SU-DHL-6 (cell line): ENCODE measurements around the gene TMEM88.

Experiments
- H2AFZ ChIP-seq: fragments of 200-600 bp; sonication (generic); 2 replicates; pipeline ENCODE4 v1.6.1; 2014; ENCODE audit warnings: low read depth, mild to moderate bottlenecking, moderate library complexity, mixed read lengths, antibody characterized with exemption, low read length; ENCODE audit not compliant: severe bottlenecking
- H3F3A ChIP-seq: fragments of 200-600 bp; shearing (Covaris generic); 2 replicates; pipeline ENCODE4 v1.6.0; 2016; ENCODE audit warnings: antibody characterized with exemption, mild to moderate bottlenecking; ENCODE audit not compliant: insufficient read depth
- H3K27ac ChIP-seq: fragments of 200-600 bp; sonication (generic); 2 replicates; pipeline ENCODE4 v1.5.1; 2016; ENCODE audit warnings: low read depth, mild to moderate bottlenecking, low read length, moderate library complexity, mixed read lengths
- H3K27me3 ChIP-seq: fragments of 200-600 bp; sonication (generic), shearing (Covaris generic); 2 replicates; pipeline ENCODE4 v1.6.0; 2014; ENCODE audit warnings: mild to moderate bottlenecking, low read length
- H3K36me3 ChIP-seq: fragments of 200-600 bp; sonication (generic); 2 replicates; pipeline ENCODE4 v1.6.1; 2014; ENCODE audit warnings: mild to moderate bottlenecking, low read length, mixed read lengths
- H3K4me2 ChIP-seq: fragments of 300-600, 200-600 bp; shearing (Covaris generic), sonication (generic); 2 replicates; pipeline ENCODE4 v1.6.0; 2014; ENCODE audit warnings: low read length, low read depth, mild to moderate bottlenecking; ENCODE audit not compliant: poor library complexity, severe bottlenecking
- H3K4me3 ChIP-seq: fragments of 200-600 bp; sonication (generic); 2 replicates; pipeline ENCODE4 v1.5.1; 2014; ENCODE audit warnings: antibody characterized with exemption, low read length, mild to moderate bottlenecking, mixed read lengths; ENCODE audit not compliant: insufficient read depth, poor library complexity, severe bottlenecking
- H3K79me2 ChIP-seq: fragments of 200-600 bp; sonication (generic); 2 replicates; pipeline ENCODE4 v1.6.1; 2014; ENCODE audit warnings: mild to moderate bottlenecking, low read length, moderate library complexity; ENCODE audit not compliant: insufficient read depth
- H3K9ac ChIP-seq: fragments of 200-600 bp; sonication (generic); 2 replicates; pipeline ENCODE4 v1.7.0; 2014; ENCODE audit warnings: mild to moderate bottlenecking, low read length
- H3K9me2 ChIP-seq: fragments of 200-600 bp; sonication (generic); replicated peaks from 2 replicates; pipeline ENCODE4 v1.6.1; 2014; ENCODE audit warnings: low read length; ENCODE audit not compliant: insufficient read depth
- H3K9me3 ChIP-seq: fragments of 200-600 bp; sonication (generic); 2 replicates; pipeline ENCODE4 v1.6.1; 2014; ENCODE audit warnings: low read length, mixed read lengths; ENCODE audit not compliant: insufficient read depth
- H4K20me1 ChIP-seq: fragments of 200-600 bp; sonication (generic); 2 replicates; pipeline ENCODE4 v1.6.1; 2014; ENCODE audit warnings: low read depth, mild to moderate bottlenecking, antibody characterized with exemption, low read length, moderate library complexity, mixed read lengths
- EZH2phosphoT487 ChIP-seq: fragments of 200-600 bp; sonication (generic), shearing (Covaris generic); conservative IDR thresholded peaks from 2 replicates; pipeline ENCODE4 v1.6.1; 2018; ENCODE audit warnings: mild to moderate bottlenecking, antibody characterized with exemption, low read length, moderate library complexity, mixed read lengths
- TF ChIP-seq, protein P1 (sequence below): fragments of 200-600 bp; sonication (generic); IDR thresholded peaks from one replicate; pipeline ENCODE4 v1.5.1; 2017; ENCODE audit warnings: antibody characterized with exemption, mild to moderate bottlenecking, low read length, moderate library complexity; ENCODE audit not compliant: insufficient read depth, poor library complexity, severe bottlenecking

TMEM88 gene

DNA sequence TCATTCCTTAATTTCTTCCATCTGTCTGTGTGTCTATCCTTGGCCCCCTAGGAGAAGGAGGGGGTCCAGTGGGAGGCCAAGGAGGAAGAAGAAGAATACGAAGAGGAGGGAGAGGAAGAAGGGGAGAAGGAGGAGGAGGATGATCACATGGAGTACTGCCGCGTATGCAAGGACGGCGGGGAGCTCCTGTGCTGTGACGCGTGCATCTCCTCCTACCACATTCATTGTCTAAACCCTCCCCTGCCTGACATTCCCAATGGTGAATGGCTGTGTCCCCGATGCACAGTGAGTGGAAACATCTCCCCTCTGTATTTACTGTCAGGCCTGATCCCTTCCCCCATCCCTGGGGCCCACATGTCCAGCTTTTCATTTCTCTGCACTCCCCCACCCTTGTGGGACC, 40.0 kb downstream of the TMEM88 start:
- H3K79me2 ChIP-seq, result no peaks in the 10 kb centered on the region
- no peak overlapping the region for H2AFZ ChIP-seq
- no peaks in the 10 kb centered on the region for H3K27me3 ChIP-seq
- no peak overlapping the region for H3K27ac ChIP-seq
- no peaks in the 10 kb centered on the region for H3F3A ChIP-seq
- H3K4me2 ChIP-seq, result no peak overlapping the region
- no peaks in the 10 kb centered on the region for H3K9me2 ChIP-seq
- H3K9me3 ChIP-seq, result no peaks in the 10 kb centered on the region
- peaks cover 16% of the 10 kb centered on the region; the same call in 1 of the 2 replicates for H3K36me3 ChIP-seq
- no peak overlapping the region for H3K9ac ChIP-seq
- no peak overlapping the region for H3K4me3 ChIP-seq
- H4K20me1 ChIP-seq, result no peaks in the 10 kb centered on the region
- no peak for TF ChIP-seq EZH2phosphoT487
- TF ChIP-seq, protein P1, sequence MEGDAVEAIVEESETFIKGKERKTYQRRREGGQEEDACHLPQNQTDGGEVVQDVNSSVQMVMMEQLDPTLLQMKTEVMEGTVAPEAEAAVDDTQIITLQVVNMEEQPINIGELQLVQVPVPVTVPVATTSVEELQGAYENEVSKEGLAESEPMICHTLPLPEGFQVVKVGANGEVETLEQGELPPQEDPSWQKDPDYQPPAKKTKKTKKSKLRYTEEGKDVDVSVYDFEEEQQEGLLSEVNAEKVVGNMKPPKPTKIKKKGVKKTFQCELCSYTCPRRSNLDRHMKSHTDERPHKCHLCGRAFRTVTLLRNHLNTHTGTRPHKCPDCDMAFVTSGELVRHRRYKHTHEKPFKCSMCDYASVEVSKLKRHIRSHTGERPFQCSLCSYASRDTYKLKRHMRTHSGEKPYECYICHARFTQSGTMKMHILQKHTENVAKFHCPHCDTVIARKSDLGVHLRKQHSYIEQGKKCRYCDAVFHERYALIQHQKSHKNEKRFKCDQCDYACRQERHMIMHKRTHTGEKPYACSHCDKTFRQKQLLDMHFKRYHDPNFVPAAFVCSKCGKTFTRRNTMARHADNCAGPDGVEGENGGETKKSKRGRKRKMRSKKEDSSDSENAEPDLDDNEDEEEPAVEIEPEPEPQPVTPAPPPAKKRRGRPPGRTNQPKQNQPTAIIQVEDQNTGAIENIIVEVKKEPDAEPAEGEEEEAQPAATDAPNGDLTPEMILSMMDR, result no peak

- Histone ChIP-seq H4K20me1 (no peaks in the 10 kb centered on the region), H3F3A (no peaks in the 10 kb centered on the region), H3K9me3 (no peaks in the 10 kb centered on the region), H3K27ac (no peak overlapping the region), H3K36me3 (peaks cover 16% of the 10 kb centered on the region; the same call in 1 of the 2 replicates), H2AFZ (no peak overlapping the region), H3K4me2 (no peak overlapping the region), H3K9me2 (no peaks in the 10 kb centered on the region), H3K79me2 (no peaks in the 10 kb centered on the region), H3K9ac (no peak overlapping the region), H3K27me3 (no peaks in the 10 kb centered on the region), H3K4me3 (no peak overlapping the region)
- TF ChIP-seq, protein P1, result no peak
- TF ChIP-seq EZH2phosphoT487, result no peak
Observed at GRCh38 chr17:7897090-7897489, 42.2 kb downstream of the TMEM88 start.

DNA sequence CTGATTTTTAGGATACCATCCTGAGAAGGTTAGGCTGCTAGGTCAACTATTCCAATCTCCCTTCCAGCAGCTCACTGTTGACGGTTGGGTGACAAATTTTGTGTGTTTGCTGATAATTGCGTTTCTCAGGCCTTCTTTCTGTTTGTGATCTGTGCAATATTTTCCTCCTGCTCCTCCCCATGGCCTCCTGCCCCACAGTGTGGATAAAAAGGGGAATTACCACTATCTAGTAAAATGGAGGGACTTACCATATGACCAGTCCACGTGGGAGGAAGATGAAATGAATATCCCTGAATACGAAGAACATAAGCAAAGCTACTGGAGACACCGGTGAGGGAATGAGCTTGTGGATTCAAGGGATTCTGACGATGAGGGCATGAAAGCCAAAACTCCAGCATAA, 42.9 kb downstream of the TMEM88 start:
- Histone ChIP-seq H4K20me1 (no peaks in the 10 kb centered on the region), H3K36me3 (peaks cover 16% of the 10 kb centered on the region; the same call in 1 of the 2 replicates), H2AFZ (no peak overlapping the region)

More for the DNA sequence above, 42.9 kb downstream of the TMEM88 start:
- Histone ChIP-seq H3K9me3 (no peaks in the 10 kb centered on the region), H3K9me2 (no peaks in the 10 kb centered on the region), H3K4me2 (no peak overlapping the region), H3K27ac (no peak overlapping the region), H3K79me2 (no peaks in the 10 kb centered on the region), H3K27me3 (no peaks in the 10 kb centered on the region), H3K9ac (no peak overlapping the region), H3K4me3 (no peak overlapping the region), H3F3A (no peaks in the 10 kb centered on the region)
- TF ChIP-seq, protein P1, result no peak
- no peak for TF ChIP-seq EZH2phosphoT487
